Right lobe of liver (tissue), 6 donors: ENCODE measurements around the gene MYL5. TPM values are rescaled to one million over a fixed set of nuclear protein-coding genes. Genes with fewer than 3 reads are reported as not detected.

Experiments used
- ATAC-seq, 4 donors: fragments of 200-7000 bp; cut with Tn5 transposase; one replicate each; pipeline ENCODE4 v1.9.1; 2020; ENCODE audit warnings: mild to moderate bottlenecking in 4 of 4, moderate library complexity in 4 of 4
- DNase-seq, 3 donors: peaks; one replicate each; pipeline ENCODE4 v3.0.0-alpha.2; 2020
- H3K27ac ChIP-seq, 3 donors: fragments of 200-600 bp; one replicate each; pipeline ENCODE4 v1.8.0; 2022
- H3K27me3 ChIP-seq, 2 donors: fragments of 200-600 bp; one replicate each; pipeline ENCODE4 v1.8.0; 2022
- H3K36me3 ChIP-seq, 4 donors: fragments of 200-600 bp; sonication (generic) in 1 of 4; one replicate each; pipeline versions ENCODE4 v1.5.1 to v1.8.0; 2017 to 2022; ENCODE audit warnings: control low read depth in 1 of 4
- H3K4me1 ChIP-seq, 4 donors: fragments of 200-600 bp; sonication (generic) in 1 of 4; one replicate each; pipeline versions ENCODE4 v1.5.1 to v1.8.0; 2017 to 2022; ENCODE audit warnings: control low read depth in 1 of 4
- H3K4me3 ChIP-seq, 3 donors: fragments of 200-600 bp; one replicate each; pipeline ENCODE4 v1.8.0; 2022
- H3K9me3 ChIP-seq, 4 donors: fragments of 200-600 bp; sonication (generic) in 1 of 4; one replicate each; pipeline versions ENCODE4 v1.5.1 to v1.8.0; 2017 to 2022; ENCODE audit warnings: control low read depth in 1 of 4
- POLR2A ChIP-seq: fragments of 450-650 bp; IDR thresholded peaks from one replicate; pipeline ENCODE4 v1.6.1; 2017; ENCODE audit warnings: antibody characterized with exemption, mild to moderate bottlenecking
- WGBS: methylation state at CpG from one replicate; pipeline ENCODE4 v1.1.6; 2018; ENCODE audit warnings: low coverage, low lambda C conversion rate; ENCODE audit not compliant: insufficient coverage; ENCODE audit errors: missing lambda C conversion rate; 5-methylcytosine and 5-hydroxymethylcytosine counted together
- intact Hi-C, 2 donors: fragments of 100-400 bp; cut with DNase I; formaldehyde crosslinking; loops; one replicate each; pipeline versions ENCODE4 v1.11.2 to v1.14.1; 2022
- total RNA-seq, 6 experiments: library from RNA; depleted of rRNA in 2 of 6; stranded (reverse); fragments of >200 nt in 2 of 6; fragmentation: NEBNext Ultra II Directional in 3 of 6; extraction: Animal tissue kit (Norgen Biotek cat#: 25700) in 3 of 6; gene quantifications; one replicate each; pipeline versions ENCODE4 v1.1.0 to v1.2.4, GENCODE V29; 2016 to 2023
- TF ChIP-seq, protein P1 (sequence below), 4 donors: fragments of 200-600 bp in 3 of 4; fragments of 450-650 bp in 1 of 4; IDR thresholded peaks; one replicate each; pipeline versions ENCODE4 v1.5.1 to v1.8.0; 2016 to 2022; ENCODE audit warnings: antibody characterized with exemption in 4 of 4, mild to moderate bottlenecking in 2 of 4
- donor health status: DM: no; HTN: yes; CAD: no.
- donor health status: DM: no; HTN: no; CAD: no.
- donor health status: DM: no; HTN: no; CAD: no.
- donor health status: DM: no; HTN: yes; CAD: no.
- donor health status: DM: no; HTN: yes; CAD: no.

The MYL5 gene
- total RNA-seq, 6 experiments from 2014 or later: 6.9 to 9.2 (median 8.4) TPM

GRCh38 chr4:687048-687970 lies 13.0 kb downstream of the MYL5 start:
- peak; percentile 87 to 92 (median 89) for ATAC-seq
- no peaks in the 10 kb centered on the region for H3K27me3 ChIP-seq
- peak overlapping the region in 1 of 3 donors; percentile 24 for H3K4me3 ChIP-seq
- no peaks in the 10 kb centered on the region for H3K9me3 ChIP-seq
- DNase-seq: peak; percentile 95
- WGBS: 24% methylated on average over 5 of the region's 38 CpGs
- H3K4me1 ChIP-seq: peaks cover 0 to 17% (median 4%) of the 10 kb centered on the region in 4 donors
- intact Hi-C loops: no loop called here
- H3K36me3 ChIP-seq: no peaks in the 10 kb centered on the region
- TF ChIP-seq, protein P1, sequence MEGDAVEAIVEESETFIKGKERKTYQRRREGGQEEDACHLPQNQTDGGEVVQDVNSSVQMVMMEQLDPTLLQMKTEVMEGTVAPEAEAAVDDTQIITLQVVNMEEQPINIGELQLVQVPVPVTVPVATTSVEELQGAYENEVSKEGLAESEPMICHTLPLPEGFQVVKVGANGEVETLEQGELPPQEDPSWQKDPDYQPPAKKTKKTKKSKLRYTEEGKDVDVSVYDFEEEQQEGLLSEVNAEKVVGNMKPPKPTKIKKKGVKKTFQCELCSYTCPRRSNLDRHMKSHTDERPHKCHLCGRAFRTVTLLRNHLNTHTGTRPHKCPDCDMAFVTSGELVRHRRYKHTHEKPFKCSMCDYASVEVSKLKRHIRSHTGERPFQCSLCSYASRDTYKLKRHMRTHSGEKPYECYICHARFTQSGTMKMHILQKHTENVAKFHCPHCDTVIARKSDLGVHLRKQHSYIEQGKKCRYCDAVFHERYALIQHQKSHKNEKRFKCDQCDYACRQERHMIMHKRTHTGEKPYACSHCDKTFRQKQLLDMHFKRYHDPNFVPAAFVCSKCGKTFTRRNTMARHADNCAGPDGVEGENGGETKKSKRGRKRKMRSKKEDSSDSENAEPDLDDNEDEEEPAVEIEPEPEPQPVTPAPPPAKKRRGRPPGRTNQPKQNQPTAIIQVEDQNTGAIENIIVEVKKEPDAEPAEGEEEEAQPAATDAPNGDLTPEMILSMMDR (IDR thresholded peaks at IDR 0.05): no peak
- peak; percentile 66 for TF ChIP-seq POLR2A
- H3K27ac ChIP-seq: peak overlapping the region; percentile 1 to 69 (median 56)

DNA sequence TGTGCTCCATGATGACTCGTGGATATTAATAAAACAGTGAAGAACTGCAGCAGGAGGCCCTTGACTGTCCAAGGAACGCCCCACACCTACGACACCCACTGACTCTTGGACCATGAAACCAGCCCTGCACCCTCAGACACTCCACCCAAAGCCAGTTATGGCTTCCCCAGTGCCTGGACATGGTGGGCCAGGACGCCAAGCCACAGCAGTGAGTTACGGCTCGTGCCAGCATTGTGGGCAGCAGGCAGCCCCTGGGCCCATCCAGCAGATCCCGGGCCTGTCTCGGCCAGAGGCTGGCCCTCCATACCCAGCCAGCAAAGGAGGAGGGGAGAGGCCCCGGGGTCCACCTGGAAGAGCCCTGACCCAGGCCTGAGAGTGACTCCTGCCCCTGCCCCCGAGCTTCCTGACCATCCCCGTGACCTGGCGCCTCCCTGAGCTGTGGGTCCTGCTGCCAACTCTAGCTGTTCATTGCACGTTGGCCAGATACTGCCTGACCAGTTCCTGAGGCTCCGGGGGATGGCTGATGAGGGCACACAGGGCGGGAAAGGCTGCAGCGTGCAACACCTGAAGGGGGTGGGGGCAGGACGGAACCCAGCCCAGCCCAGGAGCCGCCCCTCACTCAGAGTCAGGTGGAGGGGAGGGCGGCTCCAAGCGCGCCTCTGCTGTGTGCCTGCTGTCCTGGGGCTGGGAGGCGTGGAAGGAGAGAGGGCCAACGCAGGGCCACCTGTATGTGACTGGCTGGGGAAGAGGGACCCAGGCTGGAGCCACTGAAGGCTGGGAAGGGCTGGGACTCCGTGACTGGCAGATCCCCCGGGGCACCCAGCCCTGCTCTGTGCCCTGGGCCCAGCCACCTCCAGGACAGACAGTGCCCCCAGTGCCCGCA lies 13.9 kb downstream of the MYL5 start:
- intact Hi-C loops: no loop called here
- 50% methylated on average over 1 of the region's 26 CpGs for WGBS
- DNase-seq (peak; percentile 60 to 79 (median 64)), ATAC-seq (peak; percentile 2 to 51 (median 6))
- no peaks in the 10 kb centered on the region for H3K27me3 ChIP-seq
- TF ChIP-seq POLR2A: peak; percentile 19
- TF ChIP-seq, protein P1 (IDR thresholded peaks at IDR 0.05): no peak
- no peaks in the 10 kb centered on the region for H3K36me3 ChIP-seq
- peak overlapping the region; percentile 36 to 69 (median 67) for H3K27ac ChIP-seq
- peaks cover 0 to 17% (median 4%) of the 10 kb centered on the region in 4 donors for H3K4me1 ChIP-seq
- H3K4me3 ChIP-seq: peak overlapping the region; percentile 24 to 43 (median 38)
- no peaks in the 10 kb centered on the region for H3K9me3 ChIP-seq

- DNase-seq: peak; percentile 51 to 59 (median 59)
These were observed 14.7 kb downstream of the MYL5 start, which contains the start of gene SLC49A3 for GRCh38 chr4:688854-689681. Gene SLC49A3 (minus strand): TSS chr4:689151. CDS start chr4:689127, 24 bp downstream.

More at GRCh38 chr4:688854-689681, 14.7 kb downstream of the MYL5 start, which contains the start of gene SLC49A3:
- no peak for TF ChIP-seq POLR2A
- TF ChIP-seq, protein P1 (IDR thresholded peaks at IDR 0.05): no peak
- peak within 1 kb of the TSS; percentile 24 to 43 (median 38) for H3K4me3 ChIP-seq
- ATAC-seq: peak in 2 of 4 donors; percentile 3 to 11
- intact Hi-C loops: no loop called here
- no peaks in the 10 kb centered on the region for H3K9me3 ChIP-seq
- H3K4me1 ChIP-seq: peaks cover 0 to 17% (median 4%) of the 10 kb centered on the region in 4 donors
- WGBS: 82% methylated on average over 3 of the region's 59 CpGs
- no peaks in the 10 kb centered on the region for H3K27me3 ChIP-seq
- H3K27ac ChIP-seq: peak within 1 kb of the TSS; percentile 36 to 69 (median 67)
- H3K36me3 ChIP-seq: no peaks in the 10 kb centered on the region
